GM12872 (cell line): Measurements from ENCODE around the gene ARPC4.

Experiments used
- TF ChIP-seq, protein P1 (sequence below): IDR thresholded peaks from 3 replicates; pipeline ENCODE4 v1.5.1; 2011; ENCODE audit warnings: low read depth, mild to moderate bottlenecking, low read length, moderate library complexity; ENCODE audit not compliant: insufficient read depth

The ARPC4 gene

GRCh38 chr3:9808345-9809037 is 15.6 kb downstream of the ARPC4 start:
- TF ChIP-seq, protein P1, sequence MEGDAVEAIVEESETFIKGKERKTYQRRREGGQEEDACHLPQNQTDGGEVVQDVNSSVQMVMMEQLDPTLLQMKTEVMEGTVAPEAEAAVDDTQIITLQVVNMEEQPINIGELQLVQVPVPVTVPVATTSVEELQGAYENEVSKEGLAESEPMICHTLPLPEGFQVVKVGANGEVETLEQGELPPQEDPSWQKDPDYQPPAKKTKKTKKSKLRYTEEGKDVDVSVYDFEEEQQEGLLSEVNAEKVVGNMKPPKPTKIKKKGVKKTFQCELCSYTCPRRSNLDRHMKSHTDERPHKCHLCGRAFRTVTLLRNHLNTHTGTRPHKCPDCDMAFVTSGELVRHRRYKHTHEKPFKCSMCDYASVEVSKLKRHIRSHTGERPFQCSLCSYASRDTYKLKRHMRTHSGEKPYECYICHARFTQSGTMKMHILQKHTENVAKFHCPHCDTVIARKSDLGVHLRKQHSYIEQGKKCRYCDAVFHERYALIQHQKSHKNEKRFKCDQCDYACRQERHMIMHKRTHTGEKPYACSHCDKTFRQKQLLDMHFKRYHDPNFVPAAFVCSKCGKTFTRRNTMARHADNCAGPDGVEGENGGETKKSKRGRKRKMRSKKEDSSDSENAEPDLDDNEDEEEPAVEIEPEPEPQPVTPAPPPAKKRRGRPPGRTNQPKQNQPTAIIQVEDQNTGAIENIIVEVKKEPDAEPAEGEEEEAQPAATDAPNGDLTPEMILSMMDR = peak; percentile 51

- TF ChIP-seq, protein P1 = no peak
Measured at GRCh38 chr3:9809239-9809614, 16.3 kb downstream of the ARPC4 start.

DNA sequence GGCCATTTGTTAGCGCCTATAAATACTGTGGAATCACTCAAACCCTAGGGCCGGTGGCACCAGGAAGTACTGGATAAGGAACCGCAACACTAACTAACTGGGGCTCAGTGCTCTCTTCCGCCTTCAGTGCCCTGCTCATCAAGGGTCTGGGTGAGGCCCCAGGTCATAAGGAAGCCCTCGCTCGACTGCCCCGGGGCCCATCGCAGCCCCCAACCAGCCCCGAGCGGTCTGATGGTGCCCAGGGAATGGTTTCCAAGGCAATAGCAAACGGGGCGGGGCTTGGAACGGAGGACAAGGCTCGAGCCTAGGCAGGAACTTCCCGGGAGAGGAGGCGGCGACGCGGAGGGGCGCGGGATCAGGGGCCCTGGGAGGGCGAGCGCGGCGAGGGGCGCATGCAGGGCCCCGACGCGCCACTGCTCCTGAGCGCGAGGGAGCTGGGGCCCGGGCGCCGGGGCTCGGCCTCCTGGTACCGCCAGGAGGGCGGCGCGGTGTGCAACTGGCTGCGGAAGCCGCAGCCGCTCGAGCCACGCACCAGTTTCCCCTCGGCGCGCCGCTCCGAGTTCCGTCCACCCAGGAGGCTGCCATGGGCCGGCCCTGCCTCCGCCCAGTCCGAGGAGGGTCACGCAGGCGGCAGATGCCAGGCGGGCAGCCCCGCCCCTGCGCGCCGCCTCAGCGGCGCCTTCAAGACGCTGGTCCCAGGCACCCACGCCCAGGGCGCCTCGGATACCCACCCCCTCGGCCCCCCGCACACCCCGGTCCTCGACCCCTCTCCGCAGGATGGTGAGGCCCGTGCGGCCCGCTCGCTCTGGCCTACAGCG is 16.9 kb downstream of the ARPC4 start, which contains the start of gene TTLL3:
TTLL3 (plus strand) TSS at position 648 of the 818 bp plus-strand sequence. CDS start 400 bp downstream, outside the sequence.
- TF ChIP-seq, protein P1 = no peak

- TF ChIP-seq, protein P1 = no peak
Measured at GRCh38 chr3:9810433-9810770, 17.5 kb downstream of the ARPC4 start.

DNA sequence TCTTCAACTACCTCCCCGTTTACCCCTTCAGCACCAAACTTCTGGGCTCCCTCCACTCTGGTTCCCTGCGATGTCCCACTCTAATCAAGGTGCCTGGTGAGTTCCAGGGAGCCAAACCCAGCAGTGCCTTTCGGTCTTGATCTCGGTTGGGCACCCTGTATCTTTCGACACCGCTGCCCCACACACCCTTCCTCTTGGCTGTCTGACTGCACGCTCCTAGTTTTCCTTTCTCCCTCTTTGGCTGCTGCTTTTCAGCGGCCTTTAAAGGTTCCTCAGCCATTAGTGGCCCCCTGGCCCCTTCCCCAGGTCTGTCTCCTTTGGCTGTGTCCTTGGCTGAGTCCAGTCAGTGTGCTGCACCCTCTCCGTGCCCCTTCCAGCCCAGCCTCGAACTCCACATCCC is 18.0 kb downstream of the ARPC4 start:
- TF ChIP-seq, protein P1 = no peak

GRCh38 chr3:9812870-9813483 is 20.1 kb downstream of the ARPC4 start:
- TF ChIP-seq, protein P1 = no peak

DNA sequence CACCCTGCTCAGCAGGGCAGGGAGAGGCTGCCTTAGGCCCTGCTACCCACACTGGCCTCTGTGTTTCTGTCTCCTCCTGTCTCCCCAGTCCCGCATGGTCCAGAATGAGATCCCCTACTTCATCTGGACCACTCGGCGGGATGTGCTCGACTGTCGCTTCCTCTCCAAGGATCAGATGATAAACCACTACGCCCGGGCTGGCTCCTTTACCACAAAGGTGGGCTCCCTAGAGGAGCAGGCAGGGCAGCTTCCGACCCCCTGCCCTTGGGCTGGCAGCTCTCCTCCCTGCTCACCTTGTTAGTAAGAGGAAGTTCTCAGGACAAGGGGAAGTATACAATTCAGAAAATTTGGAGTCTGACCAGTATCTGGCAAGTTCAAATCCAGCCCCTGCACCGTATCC is 23.1 kb downstream of the ARPC4 start:
- TF ChIP-seq, protein P1 = no peak
